ENCODE data around the gene PCDHGA5. TPM values are rescaled to one million over a fixed set of nuclear protein-coding genes. Genes with fewer than 3 reads are reported as not detected.
A peak's percentile ranks its signal among the peaks of the same experiment; 100 is the strongest.

The PCDHGA5 gene
- total RNA-seq, 2 experiments from 2014 or later = 0.08 TPM; not detected in 1

DNA sequence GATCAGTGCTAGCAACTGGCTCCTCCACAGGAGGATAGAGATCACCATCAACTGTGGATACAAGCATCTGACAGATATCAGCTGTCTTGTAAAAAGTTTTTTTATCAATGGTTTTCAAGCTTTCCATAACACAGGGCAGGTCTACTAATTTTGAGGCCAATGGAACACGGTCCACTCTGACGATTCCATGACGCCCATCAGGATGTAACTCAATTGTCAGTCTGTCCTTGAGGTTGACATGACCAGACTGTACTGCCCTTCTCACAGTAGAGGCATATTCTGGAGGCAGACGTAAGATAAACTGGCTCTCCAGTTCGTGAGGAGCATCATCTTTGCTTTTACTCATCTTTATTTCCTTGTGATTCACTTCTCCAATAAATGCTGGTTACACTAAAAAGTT lies 44.3 kb upstream of the PCDHGA5 start:
- peak overlapping the region; percentile 78 for H3K4me3 ChIP-seq (ENCODE audit: low read length)
- H3K9me3 Mint-ChIP-seq = peaks cover 21% of the 10 kb centered on the region
- intact Hi-C loops (cut with DNase I, micrococcal nuclease) = loop anchor here (1.0 to 10.0 kb wide), 5 partner anchors 95 to 775 kb away; partner anchors contain the start of genes PCDHGA10 (in 1 of the 2) and PCDHGB7 (in 1 of the 2)
- POLR2A ChIA-PET = interaction anchor here (0.7 to 2.7 kb wide), 23 partner anchors 9 to 1053 kb away, joined by 3 to 32 read pairs (median 5); partner anchors contain the start of genes ANKHD1, DELE1, DIAPH1 and EIF4EBP3
- H3K36me3 ChIP-seq (ENCODE audit: insufficient read depth, low read length) = peaks cover 13% of the 10 kb centered on the region
- peaks cover 14% of the 10 kb centered on the region for H3K4me1 ChIP-seq (ENCODE audit: insufficient read depth, low read length)
- DNase-seq (no peak), ATAC-seq (ENCODE audit: poor library complexity) (no peak)
- H3K9me3 ChIP-seq (ENCODE audit: control insufficient read depth in 1 of 2, insufficient read depth in 1 of 2, low read length in 2 of 2) = peaks cover 43 to 69% of the 10 kb centered on the region in 2 experiments
- CTCF ChIA-PET = interaction anchor here (0.6 to 2.9 kb wide), 22 partner anchors 11 to 318 kb away, joined by 3 to 23 read pairs (median 4); partner anchors contain the start of genes DIAPH1, HDAC3, PCDHB14 and PCDHGA1
- H3K27ac ChIP-seq (ENCODE audit: low read depth in 1 of 2, low read length in 2 of 2) = no peak overlapping the region
- H3K36me3 Mint-ChIP-seq (ENCODE audit: low read depth) = peaks cover 83% of the 10 kb centered on the region
- no peaks in the 10 kb centered on the region for H3K27me3 ChIP-seq (ENCODE audit: control insufficient read depth in 1 of 2, insufficient read depth in 2 of 2, low read length in 2 of 2)
- H3K4me3 Mint-ChIP-seq = peak overlapping the region; percentile 95
- no peak for TF ChIP-seq CTCF (IDR thresholded peaks at IDR 0.05)
- H3K27me3 Mint-ChIP-seq = no peaks in the 10 kb centered on the region
- H3K27ac Mint-ChIP-seq = peak overlapping the region; percentile 97
- H3K4me1 Mint-ChIP-seq (ENCODE audit: low read depth) = peaks cover 41% of the 10 kb centered on the region

DNA sequence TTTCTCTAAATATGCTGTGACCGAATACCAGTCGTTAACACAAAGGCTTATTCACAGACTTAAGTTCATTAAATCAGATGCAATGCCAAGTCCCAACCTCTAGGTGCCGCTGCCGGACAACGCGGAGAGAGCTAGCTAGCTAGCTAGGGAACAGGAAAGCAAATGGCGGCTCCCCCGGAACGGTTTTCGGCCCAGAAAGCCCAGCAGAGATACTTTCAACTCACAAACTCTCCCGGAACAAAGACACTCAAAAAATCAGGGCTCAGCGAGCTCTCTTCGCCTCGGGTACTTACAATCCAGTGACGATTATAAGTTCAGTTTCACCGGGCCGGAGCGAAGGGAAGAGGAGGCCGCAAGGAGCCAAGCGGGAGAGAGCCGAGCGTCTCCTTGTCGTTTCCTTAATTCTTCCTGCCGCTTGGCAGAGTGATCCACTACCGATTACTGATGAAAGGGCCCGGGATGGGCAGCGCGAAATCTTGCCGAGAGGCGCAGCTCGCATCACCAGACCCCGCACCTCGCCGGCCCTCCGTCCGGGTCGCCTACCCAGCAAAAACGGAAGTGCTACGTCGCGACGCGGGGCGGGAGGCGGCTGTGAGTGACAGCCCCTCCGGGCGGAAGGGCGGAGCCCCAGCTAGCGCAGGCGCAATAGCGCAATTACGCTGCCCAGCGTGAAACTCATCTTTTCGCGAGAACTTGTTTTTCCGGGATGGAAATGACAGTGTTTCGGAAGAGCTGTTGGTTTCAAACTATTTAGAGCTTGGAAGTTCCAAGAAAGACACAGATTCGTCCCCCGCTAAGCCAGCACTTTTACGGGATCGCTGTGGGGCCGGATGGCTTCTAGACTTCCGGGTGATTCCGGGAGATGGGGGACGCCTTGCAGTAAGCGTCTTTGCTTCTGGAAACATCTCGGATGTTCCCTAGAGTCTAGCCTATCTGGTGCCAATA lies 43.5 kb upstream of the PCDHGA5 start, which contains the start of gene TAF7:
TSS of gene TAF7 (minus strand) at position 560 of the 945 bp plus-strand sequence. CDS start 740 bp downstream, outside the sequence.
- TF ChIP-seq CTCF (IDR thresholded peaks at IDR 0.05) = peak; percentile 80
- Histone ChIP-seq H3K36me3 (ENCODE audit: insufficient read depth, low read length) (peaks cover 13% of the 10 kb centered on the region), H3K4me1 (ENCODE audit: insufficient read depth, low read length) (peaks cover 14% of the 10 kb centered on the region), H3K27ac (ENCODE audit: low read depth in 1 of 2, low read length in 2 of 2) (peak within 1 kb of the TSS; percentile 93 to 99), H3K4me3 (ENCODE audit: low read length) (peak within 1 kb of the TSS; percentile 78), H3K27me3 (ENCODE audit: control insufficient read depth in 1 of 2, insufficient read depth in 2 of 2, low read length in 2 of 2) (no peaks in the 10 kb centered on the region), H3K9me3 (ENCODE audit: control insufficient read depth in 1 of 2, insufficient read depth in 1 of 2, low read length in 2 of 2) (peaks cover 43 to 61% of the 10 kb centered on the region in 2 experiments)
- peaks cover 37% of the 10 kb centered on the region for H3K4me1 Mint-ChIP-seq (ENCODE audit: low read depth)
- CTCF ChIA-PET = interaction anchor here (0.6 to 2.9 kb wide), 22 partner anchors 10 to 318 kb away, joined by 3 to 23 read pairs (median 4); partner anchors contain the start of genes DIAPH1, HDAC3, PCDHB14 and PCDHGA1
- POLR2A ChIA-PET = interaction anchor here (0.7 to 2.7 kb wide), 26 partner anchors 8 to 1053 kb away, joined by 3 to 32 read pairs (median 5); partner anchors contain the start of genes ANKHD1, DELE1, DIAPH1 and EIF4EBP3
- peak; percentile 87 for ATAC-seq (ENCODE audit: poor library complexity)
- peaks cover 14% of the 10 kb centered on the region for H3K9me3 Mint-ChIP-seq
- H3K4me3 Mint-ChIP-seq = peak within 1 kb of the TSS; percentile 95
- peaks cover 78% of the 10 kb centered on the region for H3K36me3 Mint-ChIP-seq (ENCODE audit: low read depth)
- H3K27ac Mint-ChIP-seq = peak within 1 kb of the TSS; percentile 97
- peak; percentile 85 to 96 (median 91) for DNase-seq
- H3K27me3 Mint-ChIP-seq = no peaks in the 10 kb centered on the region
- intact Hi-C loops (cut with DNase I, micrococcal nuclease) = loop anchor here (1.0 to 10.0 kb wide), 5 partner anchors 94 to 774 kb away; partner anchors contain the start of genes PCDHGA10 (in 1 of the 2) and PCDHGB7 (in 1 of the 2)

DNA sequence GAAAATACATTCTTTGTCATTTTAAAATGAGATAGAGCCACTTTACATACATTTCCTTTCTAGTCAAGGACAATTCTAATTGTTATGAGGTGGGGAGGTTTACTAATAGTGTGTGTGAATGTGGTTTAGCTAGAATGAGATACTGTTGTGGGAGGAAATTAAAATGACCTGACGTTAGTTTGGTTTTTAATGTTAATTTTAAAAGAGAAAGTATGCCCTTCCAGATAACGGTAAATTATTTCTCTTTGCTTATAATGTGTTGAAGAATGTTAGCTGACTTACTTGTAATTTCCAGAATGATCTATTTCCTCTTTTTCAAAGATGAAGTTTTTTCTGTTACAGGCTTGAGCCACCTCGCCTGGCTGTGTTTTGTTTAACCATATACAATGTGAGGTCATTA lies 41.7 kb upstream of the PCDHGA5 start:
- peaks cover 13% of the 10 kb centered on the region for H3K36me3 ChIP-seq (ENCODE audit: insufficient read depth, low read length)
- peak overlapping the region; percentile 97 for H3K27ac Mint-ChIP-seq
- peaks cover 73% of the 10 kb centered on the region for H3K36me3 Mint-ChIP-seq (ENCODE audit: low read depth)
- no peak for TF ChIP-seq CTCF (IDR thresholded peaks at IDR 0.05)
- peaks cover 44% of the 10 kb centered on the region for H3K4me1 Mint-ChIP-seq (ENCODE audit: low read depth)
- DNase-seq = no peak
- H3K27me3 Mint-ChIP-seq = peaks cover 13% of the 10 kb centered on the region
- peak overlapping the region; percentile 60 for H3K4me3 Mint-ChIP-seq
- peaks cover 41 to 44% of the 10 kb centered on the region in 2 experiments for H3K9me3 ChIP-seq (ENCODE audit: control insufficient read depth in 1 of 2, insufficient read depth in 1 of 2, low read length in 2 of 2)
- intact Hi-C loops (cut with DNase I, micrococcal nuclease) = loop anchor here (2.0 to 10.0 kb wide), 4 partner anchors 93 to 773 kb away; partner anchors contain the start of genes PCDHGA10 (in 1 of the 2) and PCDHGB7 (in 1 of the 2)
- POLR2A ChIA-PET = no interaction called here
- CTCF ChIA-PET = interaction anchor here (1.1 kb wide), 2 partner anchors 8 to 242 kb away, joined by 3 read pairs; partner anchors contain the start of gene PCDHGA1
- no peak overlapping the region for H3K27ac ChIP-seq (ENCODE audit: low read depth in 1 of 2, low read length in 2 of 2)
- no peaks in the 10 kb centered on the region for H3K27me3 ChIP-seq (ENCODE audit: control insufficient read depth in 1 of 2, insufficient read depth in 2 of 2, low read length in 2 of 2)
- ATAC-seq (ENCODE audit: poor library complexity) = no peak
- no peak overlapping the region for H3K4me3 ChIP-seq (ENCODE audit: low read length)
- H3K4me1 ChIP-seq (ENCODE audit: insufficient read depth, low read length) = peaks cover 20% of the 10 kb centered on the region
- peaks cover 10% of the 10 kb centered on the region for H3K9me3 Mint-ChIP-seq

All from CD4-positive, alpha-beta T cell (primary cell).